Neural progenitor cell (in vitro differentiated cells): Measurements from ENCODE around the gene SV2B. TPM values are rescaled to one million over a fixed set of nuclear protein-coding genes. Genes with fewer than 3 reads are reported as not detected.

Source experiments
- DNase-seq: peaks from one replicate; pipeline ENCODE4 v3.0.0-alpha.2; 2016; ENCODE audit warnings: low spot score
- H2AFZ ChIP-seq: fragments of 200-600 bp; sonication (generic); replicated peaks from 2 replicates; pipeline ENCODE4 v1.6.1; 2016; ENCODE audit warnings: antibody characterized with exemption
- H3F3A ChIP-seq: fragments of 200-600 bp; sonication (generic); 2 replicates; pipeline ENCODE4 v1.6.1; 2016; ENCODE audit warnings: antibody characterized with exemption, low read depth
- H3K27ac ChIP-seq: fragments of 200-600 bp; sonication (generic); 2 replicates; pipeline ENCODE4 v1.5.1; 2016; ENCODE audit warnings: mild to moderate bottlenecking
- H3K27me3 ChIP-seq: fragments of 200-600 bp; sonication (generic); 2 replicates; pipeline ENCODE4 v1.6.1; 2016; ENCODE audit warnings: mild to moderate bottlenecking, moderate library complexity
- H3K36me3 ChIP-seq: fragments of 200-600 bp; sonication (generic); 2 replicates; pipeline ENCODE4 v1.5.1; 2016
- H3K4me1 ChIP-seq: fragments of 200-600 bp; sonication (generic); 2 replicates; pipeline ENCODE4 v1.6.1; 2016; ENCODE audit warnings: mixed run types
- H3K4me2 ChIP-seq: fragments of 200-600 bp; sonication (generic); 2 replicates; pipeline ENCODE4 v1.6.1; 2016
- H3K4me3 ChIP-seq: fragments of 200-600 bp; sonication (generic); 2 replicates; pipeline ENCODE4 v1.5.1; 2016
- H3K79me2 ChIP-seq: fragments of 200-600 bp; sonication (generic); 2 replicates; pipeline ENCODE4 v1.6.1; 2016; ENCODE audit warnings: low read depth
- H3K9ac ChIP-seq: fragments of 200-600 bp; sonication (generic); 2 replicates; pipeline ENCODE4 v1.6.1; 2016
- H3K9me3 ChIP-seq: fragments of 200-600 bp; sonication (generic); 2 replicates; pipeline ENCODE4 v1.5.1; 2016; ENCODE audit warnings: low read depth
- H4K20me1 ChIP-seq: fragments of 200-600 bp; sonication (generic); 2 replicates; pipeline ENCODE4 v1.6.1; 2016; ENCODE audit warnings: low read depth
- H3K27ac Mint-ChIP-seq: 3 replicates; pipeline ENCODE4 v1.8.0; 2021; ENCODE audit warnings: mixed read lengths
- H3K27me3 Mint-ChIP-seq: 2 replicates; pipeline ENCODE4 v1.8.0; 2022; ENCODE audit warnings: low read depth, mild to moderate bottlenecking, inconsistent platforms, moderate library complexity, mixed read lengths; ENCODE audit not compliant: insufficient read depth
- H3K36me3 Mint-ChIP-seq: 3 replicates; pipeline ENCODE4 v1.8.0; 2021; ENCODE audit warnings: mixed read lengths
- H3K4me1 Mint-ChIP-seq: 3 replicates; pipeline ENCODE4 v1.8.0; 2021; ENCODE audit warnings: mixed read lengths
- H3K4me3 Mint-ChIP-seq: 3 replicates; pipeline ENCODE4 v1.8.0; 2021; ENCODE audit warnings: mild to moderate bottlenecking, moderate library complexity, mixed read lengths
- H3K9me3 Mint-ChIP-seq: 3 replicates; pipeline ENCODE4 v1.8.0; 2020; ENCODE audit warnings: mixed read lengths
- EZH2 ChIP-seq: fragments of 200-600 bp; sonication (generic); IDR thresholded peaks from 2 replicates; pipeline ENCODE4 v1.6.1; 2017; ENCODE audit warnings: antibody characterized with exemption, mild to moderate bottlenecking, moderate library complexity
- EZH2phosphoT487 ChIP-seq: fragments of 200-600 bp; sonication (generic); IDR thresholded peaks from 2 replicates; pipeline ENCODE4 v1.6.1; 2017; ENCODE audit warnings: antibody characterized with exemption
- total RNA-seq: library from RNA; depleted of rRNA; stranded (reverse); fragments of >200 nt; gene quantifications from 2 replicates; pipeline ENCODE4 v1.2.3, GENCODE V29; 2015; ENCODE audit warnings: low replicate concordance
- TF ChIP-seq, protein P1 (sequence below): fragments of 200-600 bp; sonication (generic); IDR thresholded peaks from 2 replicates; pipeline ENCODE4 v1.5.1; 2017; ENCODE audit warnings: antibody characterized with exemption, mild to moderate bottlenecking

SV2B gene
- total RNA-seq, 1 donor from 2014 or later = 0.02 TPM

DNA sequence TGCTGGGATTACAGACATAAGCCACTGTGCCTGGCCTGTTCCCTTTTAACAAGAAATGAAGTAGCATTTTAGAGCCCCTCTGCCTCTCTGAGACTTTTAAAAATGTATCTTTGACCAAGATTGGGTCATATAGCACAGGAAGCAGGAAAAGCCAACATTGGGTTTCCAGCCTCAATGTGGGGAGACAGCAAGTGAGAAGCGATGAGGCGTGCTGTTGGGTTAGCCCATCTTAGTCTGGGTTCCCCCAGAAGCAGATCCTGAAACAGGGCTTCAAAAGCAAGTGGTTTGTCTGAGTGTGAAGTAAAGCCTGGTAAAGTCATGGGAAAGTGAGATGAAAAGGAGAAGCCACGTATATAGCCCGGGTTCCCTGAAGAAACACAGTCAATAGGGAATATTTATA, 48.2 kb downstream of the SV2B start:
- H3K4me1 Mint-ChIP-seq = no peaks in the 10 kb centered on the region
- peaks cover 4% of the 10 kb centered on the region for H3K9me3 Mint-ChIP-seq

DNA sequence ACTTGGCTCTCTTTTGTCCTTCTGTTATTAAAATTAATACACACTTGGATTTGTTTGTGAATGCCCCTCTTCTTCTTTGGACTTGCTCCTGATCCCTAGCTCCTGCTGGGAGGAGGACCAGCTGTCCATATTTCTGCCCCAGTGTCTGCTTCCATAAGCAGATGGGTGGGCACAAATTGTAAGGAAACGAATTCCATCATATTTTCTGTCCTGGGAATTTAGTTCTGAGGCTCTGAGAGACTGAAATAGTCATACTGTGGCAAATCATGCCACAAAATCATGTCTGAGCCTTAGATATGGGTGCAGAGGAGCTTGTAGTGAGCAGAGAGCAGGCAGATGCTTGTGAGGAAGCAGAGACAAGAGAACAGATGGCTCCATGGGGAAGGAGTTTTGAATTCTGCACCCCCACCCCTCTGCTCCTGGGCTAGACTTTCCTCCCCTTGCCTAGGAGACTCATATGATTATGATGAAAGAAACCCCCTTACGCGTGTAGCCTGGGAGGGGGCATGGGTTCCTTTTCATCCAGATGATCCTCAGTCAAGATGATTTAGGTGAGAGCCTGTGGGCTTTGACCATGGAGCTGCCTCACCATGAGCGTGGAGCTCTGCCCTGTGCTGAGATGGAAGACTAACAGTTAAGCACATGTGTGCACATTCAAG, 50.6 kb downstream of the SV2B start:
- DNase-seq = no peak
- H3K27me3 Mint-ChIP-seq = peaks cover 6% of the 10 kb centered on the region
- Histone ChIP-seq H3K79me2 (no peaks in the 10 kb centered on the region), H3K9ac (no peak overlapping the region), H3K9me3 (no peaks in the 10 kb centered on the region), H3K4me1 (peaks cover 2% of the 10 kb centered on the region), H2AFZ (no peak overlapping the region), H3K4me2 (no peak overlapping the region), H3F3A (no peaks in the 10 kb centered on the region), H3K4me3 (no peak overlapping the region), H3K27ac (no peak overlapping the region), H3K27me3 (no peaks in the 10 kb centered on the region), H3K36me3 (no peaks in the 10 kb centered on the region), H4K20me1 (no peaks in the 10 kb centered on the region)
- peaks cover 4% of the 10 kb centered on the region for H3K9me3 Mint-ChIP-seq
- no peak overlapping the region for H3K4me3 Mint-ChIP-seq
- no peaks in the 10 kb centered on the region for H3K4me1 Mint-ChIP-seq
- TF ChIP-seq, protein P1, sequence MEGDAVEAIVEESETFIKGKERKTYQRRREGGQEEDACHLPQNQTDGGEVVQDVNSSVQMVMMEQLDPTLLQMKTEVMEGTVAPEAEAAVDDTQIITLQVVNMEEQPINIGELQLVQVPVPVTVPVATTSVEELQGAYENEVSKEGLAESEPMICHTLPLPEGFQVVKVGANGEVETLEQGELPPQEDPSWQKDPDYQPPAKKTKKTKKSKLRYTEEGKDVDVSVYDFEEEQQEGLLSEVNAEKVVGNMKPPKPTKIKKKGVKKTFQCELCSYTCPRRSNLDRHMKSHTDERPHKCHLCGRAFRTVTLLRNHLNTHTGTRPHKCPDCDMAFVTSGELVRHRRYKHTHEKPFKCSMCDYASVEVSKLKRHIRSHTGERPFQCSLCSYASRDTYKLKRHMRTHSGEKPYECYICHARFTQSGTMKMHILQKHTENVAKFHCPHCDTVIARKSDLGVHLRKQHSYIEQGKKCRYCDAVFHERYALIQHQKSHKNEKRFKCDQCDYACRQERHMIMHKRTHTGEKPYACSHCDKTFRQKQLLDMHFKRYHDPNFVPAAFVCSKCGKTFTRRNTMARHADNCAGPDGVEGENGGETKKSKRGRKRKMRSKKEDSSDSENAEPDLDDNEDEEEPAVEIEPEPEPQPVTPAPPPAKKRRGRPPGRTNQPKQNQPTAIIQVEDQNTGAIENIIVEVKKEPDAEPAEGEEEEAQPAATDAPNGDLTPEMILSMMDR = no peak
- TF ChIP-seq EZH2phosphoT487 (no peak), EZH2 (no peak)
- no peaks in the 10 kb centered on the region for H3K36me3 Mint-ChIP-seq
- H3K27ac Mint-ChIP-seq = no peak overlapping the region

More for the DNA sequence above, 48.2 kb downstream of the SV2B start:
- Histone ChIP-seq H3K36me3 (no peaks in the 10 kb centered on the region), H3K4me1 (peaks cover 2% of the 10 kb centered on the region), H3K27me3 (peaks cover 7% of the 10 kb centered on the region), H3K79me2 (no peaks in the 10 kb centered on the region), H3F3A (no peaks in the 10 kb centered on the region), H3K27ac (no peak overlapping the region), H3K4me2 (no peak overlapping the region), H3K9me3 (no peaks in the 10 kb centered on the region), H2AFZ (no peak overlapping the region), H3K4me3 (no peak overlapping the region), H3K9ac (no peak overlapping the region), H4K20me1 (no peaks in the 10 kb centered on the region)
- H3K27me3 Mint-ChIP-seq = peaks cover 3% of the 10 kb centered on the region
- H3K4me3 Mint-ChIP-seq = no peak overlapping the region
- no peak overlapping the region for H3K27ac Mint-ChIP-seq
- no peak for DNase-seq
- TF ChIP-seq, protein P1 = no peak
- TF ChIP-seq EZH2phosphoT487 (no peak), EZH2 (no peak)
- H3K36me3 Mint-ChIP-seq = no peaks in the 10 kb centered on the region

DNA sequence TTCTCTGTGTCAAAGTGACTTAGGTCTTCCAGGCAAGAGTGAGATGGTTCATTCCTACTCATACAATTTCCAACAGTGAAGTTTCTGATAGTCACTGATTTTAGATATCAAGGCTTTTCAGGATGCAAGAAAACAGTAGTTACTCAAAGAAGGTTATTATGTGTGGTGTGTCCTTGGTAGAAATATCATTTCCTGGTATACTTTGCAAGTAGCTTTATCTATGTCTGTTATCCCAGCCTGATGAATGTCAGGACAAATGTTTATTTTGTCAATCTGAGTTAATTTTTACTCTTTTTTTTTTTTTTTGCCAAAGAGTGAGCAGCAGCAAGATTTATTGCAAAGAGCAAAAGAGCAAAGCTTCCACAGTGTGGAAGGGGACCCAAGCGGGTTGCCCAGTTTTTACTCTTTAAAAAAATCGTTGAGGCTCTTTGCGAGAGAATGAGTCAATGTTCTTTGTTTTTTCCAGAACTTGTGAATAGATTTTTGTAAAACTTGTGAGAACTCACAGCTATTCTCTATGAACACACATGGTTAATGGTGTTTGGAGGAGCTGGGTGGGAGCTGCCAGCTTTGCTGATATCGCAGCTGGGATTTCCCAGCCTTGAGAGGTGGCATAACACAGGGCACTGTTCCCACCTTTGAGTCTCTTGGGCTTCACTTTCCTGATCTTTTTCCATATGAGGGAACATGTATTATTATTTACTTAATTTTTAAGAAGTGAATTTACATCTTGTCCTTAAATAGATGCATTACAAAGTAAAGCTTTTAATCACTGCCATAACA, 51.9 kb downstream of the SV2B start:
- no peak overlapping the region for H3K4me3 Mint-ChIP-seq

More for the DNA sequence above, 51.9 kb downstream of the SV2B start:
- Histone ChIP-seq H3K36me3 (no peaks in the 10 kb centered on the region), H3K79me2 (no peaks in the 10 kb centered on the region), H3K4me3 (no peak overlapping the region), H3K9ac (no peak overlapping the region), H3K27me3 (no peaks in the 10 kb centered on the region), H3K27ac (no peak overlapping the region), H3F3A (no peaks in the 10 kb centered on the region), H3K9me3 (no peaks in the 10 kb centered on the region), H3K4me1 (peaks cover 2% of the 10 kb centered on the region), H3K4me2 (no peak overlapping the region), H4K20me1 (no peaks in the 10 kb centered on the region), H2AFZ (no peak overlapping the region)
- H3K27me3 Mint-ChIP-seq = peaks cover 6% of the 10 kb centered on the region
- TF ChIP-seq EZH2 = no peak
- TF ChIP-seq, protein P1 = no peak
- no peak for TF ChIP-seq EZH2phosphoT487
- H3K36me3 Mint-ChIP-seq = no peaks in the 10 kb centered on the region
- no peaks in the 10 kb centered on the region for H3K4me1 Mint-ChIP-seq
- no peak for DNase-seq
- no peak overlapping the region for H3K27ac Mint-ChIP-seq
- H3K9me3 Mint-ChIP-seq = no peaks in the 10 kb centered on the region
